ENCODE measurements around the gene PCDH15. TPM values are rescaled to one million over a fixed set of nuclear protein-coding genes. Genes with fewer than 3 reads are reported as not detected.

PCDH15 gene
- total and polyA plus RNA-seq, 2 of the 4 experiments (the other 2 are of a cell fraction) = not detected

- Histone ChIP-seq H3K36me3 (ENCODE audit: control insufficient read depth, insufficient read depth, low read length) (no peaks in the 10 kb centered on the region), H2AK5ac (ENCODE audit: low read depth, low read length) (no peak overlapping the region), H2AFZ (replicated peaks; ENCODE audit: low read length, poor library complexity) (no peak overlapping the region), H3K27ac (ENCODE audit: insufficient read depth, low read length) (no peak overlapping the region), H2BK20ac (ENCODE audit: low read depth, low read length) (no peak overlapping the region), H3K9me1 (ENCODE audit: insufficient read depth, low read length) (no peaks in the 10 kb centered on the region), H3K4me1 (ENCODE audit: control insufficient read depth, insufficient read depth, low read length) (no peaks in the 10 kb centered on the region), H3K4me2 (ENCODE audit: low read depth, low read length) (no peak overlapping the region), H4K5ac (ENCODE audit: low read depth, low read length) (no peak overlapping the region), H3K18ac (ENCODE audit: low read depth, low read length) (no peak overlapping the region), H2AK9ac (replicated peaks; ENCODE audit: low read depth, low read length, poor library complexity) (no peak overlapping the region), H4K91ac (ENCODE audit: insufficient read depth, low read depth, low read length) (no peak overlapping the region), H3K27me3 (ENCODE audit: control insufficient read depth, insufficient read depth, low read length) (no peaks in the 10 kb centered on the region), H4K8ac (ENCODE audit: low read depth in 2 of 2, low read length in 2 of 2) (no peak overlapping the region), H2BK5ac (ENCODE audit: low read depth, low read length, poor library complexity, severe bottlenecking) (no peak overlapping the region), H4K20me1 (ENCODE audit: insufficient read depth, low read length) (no peaks in the 10 kb centered on the region), H3K4me3 (ENCODE audit: insufficient read depth, low read depth, low read length) (no peak overlapping the region), H2BK15ac (ENCODE audit: low read depth, low read length) (no peak overlapping the region), H3K14ac (replicated peaks; ENCODE audit: low read depth, low read length) (no peak overlapping the region), H3K56ac (ENCODE audit: extremely low read depth, insufficient read depth, low read length) (no peak overlapping the region), H3K9ac (ENCODE audit: low read depth, low read length) (no peak overlapping the region), H2BK120ac (ENCODE audit: low read depth, low read length) (no peak overlapping the region), H3K9me3 (ENCODE audit: control insufficient read depth, insufficient read depth, low read length) (no peaks in the 10 kb centered on the region), H3K4ac (ENCODE audit: low read depth, low read length) (no peak overlapping the region), H3K79me1 (ENCODE audit: low read depth in 1 of 2, low read length in 2 of 2) (no peaks in the 10 kb centered on the region), H3K23ac (ENCODE audit: low read depth, low read length) (no peak overlapping the region)
- DNase-seq (no peak), ATAC-seq (ENCODE audit: low read depth) (no peak)
- TF ChIP-seq MAFK (IDR thresholded peaks at IDR 0.05; ENCODE audit: low read depth, low read length) (no peak), POLR2A (IDR thresholded peaks at IDR 0.05; ENCODE audit: low read depth, low read length) (no peak), ELK1 (IDR thresholded peaks at IDR 0.05; ENCODE audit: borderline replicate concordance, low read depth, low read length) (no peak), RAD21 (IDR thresholded peaks at IDR 0.05; ENCODE audit: low read length) (no peak), BHLHE40 (IDR thresholded peaks at IDR 0.05; ENCODE audit: low read depth, low read length) (no peak), NFE2L2 (IDR thresholded peaks at IDR 0.05; ENCODE audit: low read depth, low read length) (no peak), USF2 (IDR thresholded peaks at IDR 0.05; ENCODE audit: low read depth, low read length) (no peak)
- intact Hi-C loops (cut with micrococcal nuclease) = no loop called here
- POLR2A ChIA-PET (ENCODE audit: unreplicated experiment) = no interaction called here
- no TSS peak for BruUV-seq (replicated peaks)
- CTCF ChIA-PET = no interaction called here
- dilution Hi-C loops (cut with HindIII; ENCODE audit: low sequenced_read_pairs, unreplicated experiment) = no loop called here
- in situ Hi-C loops (cut with MboI; ENCODE audit: low sequenced_read_pairs) = no loop called here
Measured at GRCh38 chr10:54609423-54609822, 191.6 kb downstream of the PCDH15 start.

Measured in IMR-90 (cell line).